Transverse colon (tissue), 4 donors: ENCODE data around the gene CFAP46. TPM values are rescaled to one million over a fixed set of nuclear protein-coding genes. Genes with fewer than 3 reads are reported as not detected.

ENCODE experiments used
- DNase-seq: peaks from one replicate; pipeline ENCODE4 v3.0.0-alpha.2; 2019
- H3K27ac ChIP-seq, 4 donors: fragments of 200-600 bp; sonication (generic); 2 replicates each; pipeline ENCODE4 v1.5.1; 2016 to 2018; ENCODE audit warnings: inconsistent platforms in 4 of 4
- H3K27me3 ChIP-seq: fragments of 200-600 bp; sonication (generic); 2 replicates; pipeline ENCODE4 v1.5.1; 2017; ENCODE audit warnings: inconsistent platforms
- H3K36me3 ChIP-seq, 4 donors: fragments of 200-600 bp; sonication (generic); 2 replicates each; pipeline ENCODE4 v1.5.1; 2017 to 2019; ENCODE audit warnings: inconsistent platforms in 4 of 4
- H3K4me1 ChIP-seq, 4 donors: fragments of 200-600 bp; sonication (generic); 2 replicates each; pipeline ENCODE4 v1.5.1; 2017 to 2020; ENCODE audit warnings: inconsistent platforms in 4 of 4
- H3K4me3 ChIP-seq, 4 donors: fragments of 200-600 bp; sonication (generic); 1 replicate in 1 of 4; 2 replicates in 3 of 4; pipeline versions ENCODE4 v1.5.1 to v1.6.1; 2017 to 2019; ENCODE audit warnings: inconsistent platforms in 4 of 4
- H3K9me3 ChIP-seq, 2 donors: fragments of 200-600 bp; sonication (generic); 2 replicates each; pipeline ENCODE4 v1.5.1; 2017 to 2019; ENCODE audit warnings: inconsistent platforms in 2 of 2
- EP300 ChIP-seq: sonication (generic); formaldehyde crosslinking; IDR thresholded peaks from one replicate; pipeline ENCODE4 v1.6.1; 2017; ENCODE audit warnings: antibody characterized with exemption, low read depth
- POLR2A ChIP-seq: fragments of 450-650 bp; IDR thresholded peaks from one replicate; pipeline ENCODE4 v1.6.1; 2016; ENCODE audit warnings: antibody characterized with exemption, mild to moderate bottlenecking, moderate library complexity
- POLR2AphosphoS5 ChIP-seq, 3 donors: sonication (generic); formaldehyde crosslinking; IDR thresholded peaks; one replicate each; pipeline ENCODE4 v1.6.1; 2016; ENCODE audit warnings: antibody characterized with exemption in 3 of 3
- WGBS, 2 donors: methylation state at CpG; one replicate each; pipeline ENCODE4 v1.1.5; 2018; ENCODE audit warnings: low coverage in 1 of 2; 5-methylcytosine and 5-hydroxymethylcytosine counted together
- in situ Hi-C, 4 donors: fragments of 200-750 bp; cut with MboI; loops; one replicate each; pipeline versions ENCODE4 v1.15.0 to v1.15.1; 2017; ENCODE audit warnings: low sequenced_read_pairs in 3 of 4, low pct_ligation_motif_present in 1 of 4, low pct_unique_long_range_greater_than_20kb in 1 of 4
- intact Hi-C: fragments of 100-400 bp; cut with DNase I; formaldehyde crosslinking; loops from one replicate; pipeline ENCODE4 v1.15.1; 2023; ENCODE audit warnings: low total_unique reads
- total RNA-seq, 4 donors: library from RNA; depleted of rRNA; stranded (reverse); fragments of >200 nt; gene quantifications; one replicate each; pipeline ENCODE4 v1.1.0, GENCODE V29; 2016
- TF ChIP-seq, protein P1 (sequence below), 5 experiments: fragments of 200-600 bp in 3 of 5; fragments of 450-650 bp in 2 of 5; sonication (generic) in 3 of 5; IDR thresholded peaks; 1 replicate in 2 of 5; 2 replicates in 3 of 5; pipeline ENCODE4 v1.5.1; 2016 to 2017; ENCODE audit warnings: antibody characterized with exemption in 5 of 5, inconsistent platforms in 3 of 5, mild to moderate bottlenecking in 2 of 5, moderate library complexity in 1 of 5

Gene CFAP46
- total RNA-seq, 4 donors from 2014 or later = not detected

DNA sequence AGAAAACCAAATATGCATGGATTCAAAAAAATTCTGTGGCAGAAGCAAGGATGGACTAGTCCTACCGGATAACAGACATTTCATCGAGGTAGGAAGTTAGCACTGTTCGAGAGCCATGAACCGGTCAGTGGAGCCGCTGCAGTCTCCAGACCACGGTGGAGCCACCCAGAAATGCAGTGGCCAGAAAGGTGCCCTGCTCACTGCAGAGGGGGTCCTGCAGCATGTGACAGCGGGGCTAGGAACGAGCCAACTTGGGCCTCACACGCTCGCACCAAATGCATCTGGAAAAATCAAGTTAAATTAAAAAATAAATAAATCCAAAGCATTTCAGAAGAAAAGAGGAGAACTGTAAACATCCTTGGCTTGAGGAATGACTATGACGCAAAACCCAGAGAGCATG lies 13.1 kb upstream of the CFAP46 start:
- H3K27ac ChIP-seq = no peak overlapping the region
- DNase-seq = no peak
- no peaks in the 10 kb centered on the region for H3K9me3 ChIP-seq
- no peak for TF ChIP-seq EP300
- no peak for TF ChIP-seq POLR2A
- TF ChIP-seq, protein P1, sequence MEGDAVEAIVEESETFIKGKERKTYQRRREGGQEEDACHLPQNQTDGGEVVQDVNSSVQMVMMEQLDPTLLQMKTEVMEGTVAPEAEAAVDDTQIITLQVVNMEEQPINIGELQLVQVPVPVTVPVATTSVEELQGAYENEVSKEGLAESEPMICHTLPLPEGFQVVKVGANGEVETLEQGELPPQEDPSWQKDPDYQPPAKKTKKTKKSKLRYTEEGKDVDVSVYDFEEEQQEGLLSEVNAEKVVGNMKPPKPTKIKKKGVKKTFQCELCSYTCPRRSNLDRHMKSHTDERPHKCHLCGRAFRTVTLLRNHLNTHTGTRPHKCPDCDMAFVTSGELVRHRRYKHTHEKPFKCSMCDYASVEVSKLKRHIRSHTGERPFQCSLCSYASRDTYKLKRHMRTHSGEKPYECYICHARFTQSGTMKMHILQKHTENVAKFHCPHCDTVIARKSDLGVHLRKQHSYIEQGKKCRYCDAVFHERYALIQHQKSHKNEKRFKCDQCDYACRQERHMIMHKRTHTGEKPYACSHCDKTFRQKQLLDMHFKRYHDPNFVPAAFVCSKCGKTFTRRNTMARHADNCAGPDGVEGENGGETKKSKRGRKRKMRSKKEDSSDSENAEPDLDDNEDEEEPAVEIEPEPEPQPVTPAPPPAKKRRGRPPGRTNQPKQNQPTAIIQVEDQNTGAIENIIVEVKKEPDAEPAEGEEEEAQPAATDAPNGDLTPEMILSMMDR (IDR thresholded peaks at IDR 0.05) = no peak
- TF ChIP-seq POLR2AphosphoS5 (IDR thresholded peaks at IDR 0.05) = no peak
- H3K36me3 ChIP-seq = no peaks in the 10 kb centered on the region
- H3K27me3 ChIP-seq = peaks cover 30% of the 10 kb centered on the region
- 76 to 86% methylated on average over 9 to 11 of the region's 11 CpGs for WGBS, 2 donors
- in situ Hi-C loops (no loop called here), intact Hi-C loops (no loop called here)
- H3K4me3 ChIP-seq = no peak overlapping the region
- no peaks in the 10 kb centered on the region for H3K4me1 ChIP-seq

DNA sequence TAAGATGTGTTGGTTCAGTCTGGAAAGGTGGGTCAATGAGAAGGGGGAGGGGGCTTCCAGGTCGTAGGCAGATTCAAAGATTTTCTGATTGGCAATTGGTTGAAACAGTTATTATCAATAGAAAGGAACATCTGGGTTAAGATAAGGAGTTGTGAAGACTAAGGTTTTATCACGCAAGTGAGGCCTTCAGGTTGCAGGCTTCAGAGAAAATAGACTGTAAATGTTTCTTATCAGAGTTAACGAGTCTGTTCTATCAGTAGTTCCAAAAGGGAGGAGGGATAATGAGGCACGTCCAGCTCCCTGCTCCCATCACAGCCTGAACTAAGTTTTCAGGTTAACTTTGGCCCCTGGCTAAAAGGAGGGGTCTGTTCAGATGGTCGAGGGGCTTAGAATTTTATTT lies 11.1 kb upstream of the CFAP46 start:
- 38 to 83% methylated on average over 1 to 5 of the region's 5 CpGs for WGBS, 2 donors
- in situ Hi-C loops (no loop called here), intact Hi-C loops (no loop called here)
- Histone ChIP-seq H3K9me3 (no peaks in the 10 kb centered on the region), H3K4me3 (no peak overlapping the region), H3K27ac (no peak overlapping the region), H3K36me3 (no peaks in the 10 kb centered on the region), H3K27me3 (peaks cover 33% of the 10 kb centered on the region), H3K4me1 (no peaks in the 10 kb centered on the region)
- no peak for TF ChIP-seq POLR2A
- no peak for TF ChIP-seq POLR2AphosphoS5 (IDR thresholded peaks at IDR 0.05)
- no peak for TF ChIP-seq EP300
- TF ChIP-seq, protein P1 (IDR thresholded peaks at IDR 0.05) = no peak
- DNase-seq = no peak

DNA sequence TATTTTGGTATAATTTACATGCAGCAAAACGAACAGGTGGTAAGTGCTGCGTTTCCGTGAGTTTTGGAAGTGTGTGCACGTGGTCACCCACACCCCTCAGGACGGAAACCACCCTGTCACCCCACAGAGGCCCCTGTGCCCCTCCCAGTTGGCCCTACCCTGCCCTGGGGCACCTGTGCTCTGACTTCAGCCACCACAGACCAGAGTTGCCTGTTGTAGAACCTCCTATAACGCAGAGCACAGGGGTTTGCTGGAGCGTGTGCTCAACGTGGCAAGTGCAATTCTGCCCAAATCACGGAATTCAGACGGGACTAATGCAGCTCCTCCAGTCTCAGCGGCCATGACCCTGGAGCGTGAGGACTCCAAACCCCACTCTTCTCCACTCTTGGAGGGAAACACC lies 9.6 kb upstream of the CFAP46 start:
- H3K4me3 ChIP-seq = no peak overlapping the region

DNA sequence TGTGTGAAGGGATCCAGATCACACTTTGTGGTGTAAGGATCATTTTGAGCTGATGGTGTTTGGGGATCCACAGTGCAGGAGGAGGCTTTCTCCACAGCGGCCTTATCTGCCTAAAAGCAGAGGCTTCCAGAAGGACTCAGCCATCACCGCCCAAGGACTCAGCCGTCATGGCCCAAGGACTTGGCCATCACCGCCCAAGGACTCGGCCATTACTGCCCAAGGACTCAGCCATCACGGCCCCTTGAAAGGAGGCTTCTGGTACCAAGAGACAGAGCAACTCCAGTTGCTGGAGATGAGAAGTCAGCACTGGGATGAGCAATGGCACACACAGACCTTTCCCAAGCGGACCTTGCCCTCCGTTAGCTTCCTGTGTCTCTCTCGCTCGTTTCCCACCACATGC lies 6.0 kb upstream of the CFAP46 start:
- Histone ChIP-seq H3K9me3 (no peaks in the 10 kb centered on the region), H3K27ac (no peak overlapping the region), H3K36me3 (no peaks in the 10 kb centered on the region), H3K27me3 (peaks cover 45% of the 10 kb centered on the region), H3K4me3 (no peak overlapping the region), H3K4me1 (no peaks in the 10 kb centered on the region)
- 85% methylated on average over 5 to 10 of the region's 10 CpGs for WGBS, 2 donors
- DNase-seq = no peak
- intact Hi-C loops = no loop called here
- TF ChIP-seq POLR2A = no peak
- TF ChIP-seq, protein P1 (IDR thresholded peaks at IDR 0.05) = no peak
- TF ChIP-seq POLR2AphosphoS5 (IDR thresholded peaks at IDR 0.05) = no peak
- TF ChIP-seq EP300 = no peak
- in situ Hi-C loops = loop anchor here in 2 of 4 donors (25.0 kb wide), 1 partner anchor 164 kb away; no protein-coding TSS in a partner anchor

More for the DNA sequence above, 9.6 kb upstream of the CFAP46 start:
- H3K27ac ChIP-seq = no peak overlapping the region
- 48 to 67% methylated on average over 6 to 12 of the region's 12 CpGs for WGBS, 2 donors
- TF ChIP-seq, protein P1 (IDR thresholded peaks at IDR 0.05) = no peak
- TF ChIP-seq POLR2A (no peak), POLR2AphosphoS5 (IDR thresholded peaks at IDR 0.05) (no peak), EP300 (no peak)
- H3K27me3 ChIP-seq = peaks cover 33% of the 10 kb centered on the region
- no peaks in the 10 kb centered on the region for H3K36me3 ChIP-seq
- intact Hi-C loops (no loop called here), in situ Hi-C loops (no loop called here)
- DNase-seq = no peak
- H3K4me1 ChIP-seq = no peaks in the 10 kb centered on the region
- H3K9me3 ChIP-seq = no peaks in the 10 kb centered on the region
